Cardiac muscle cell (in vitro differentiated cells and primary cell): ENCODE data around the gene HSCB. TPM values are rescaled to one million over a fixed set of nuclear protein-coding genes. Genes with fewer than 3 reads are reported as not detected.
A peak's percentile ranks its signal among the peaks of the same experiment; 100 is the strongest.

Experiments used
- DNase-seq, 2 donors: peaks; one replicate each; pipeline versions ENCODE4 v3.0.0 to v3.0.0-alpha.2; 2010 to 2017; ENCODE audit warnings: low read depth in 1 of 2, low spot score in 1 of 2
- H3K27ac ChIP-seq: fragments of 200-600 bp; sonication (generic); 2 replicates; pipeline ENCODE4 v1.5.1; 2016
- H3K27me3 ChIP-seq: fragments of 200-600 bp; sonication (generic); 2 replicates; pipeline ENCODE4 v1.6.0; 2016; ENCODE audit warnings: control low read depth
- H3K36me3 ChIP-seq: fragments of 200-600 bp; sonication (generic); 2 replicates; pipeline ENCODE4 v1.5.1; 2016; ENCODE audit warnings: control low read depth
- H3K4me1 ChIP-seq: fragments of 200-600 bp; sonication (generic); 2 replicates; pipeline ENCODE4 v1.8.1; 2017; ENCODE audit warnings: low read depth, mild to moderate bottlenecking, mixed run types
- H3K4me3 ChIP-seq: fragments of 200-600 bp; sonication (generic); 2 replicates; pipeline ENCODE4 v1.5.1; 2016; ENCODE audit warnings: mild to moderate bottlenecking
- H3K9me3 ChIP-seq: fragments of 200-600 bp; sonication (generic); 2 replicates; pipeline ENCODE4 v1.5.1; 2017; ENCODE audit warnings: low read depth, mild to moderate bottlenecking, control low read depth
- CTCF ChIP-seq: IDR thresholded peaks from 2 replicates; pipeline ENCODE4 v1.5.1; 2012; ENCODE audit warnings: low read depth, mild to moderate bottlenecking, low read length
- polyA plus RNA-seq: library from polyadenylated mRNA; unstranded; fragments of >200 nt; fragmentation: Nextera tagmentation; extraction: Ambion mirVana; gene quantifications from 2 replicates; pipeline ENCODE4 v1.2.1, GENCODE V29; 2016
- total RNA-seq: library from RNA; depleted of rRNA; stranded (reverse); fragments of >200 nt; gene quantifications from 2 replicates; pipeline ENCODE4 v1.2.3, GENCODE V29; 2016

The HSCB gene
- total and polyA plus RNA-seq, 2 experiments from 2014 or later: 21.5 to 27.0 TPM

- Histone ChIP-seq H3K9me3 (no peaks in the 10 kb centered on the region), H3K4me3 (peak overlapping the region; percentile 91), H3K27me3 (no peaks in the 10 kb centered on the region), H3K4me1 (peaks cover under 1% of the 10 kb centered on the region), H3K36me3 (peaks cover 5% of the 10 kb centered on the region), H3K27ac (peak overlapping the region; percentile 99)
- peak in 1 of 2 donors; percentile 34 for DNase-seq
- TF ChIP-seq CTCF: no peak
Measured at GRCh38 chr22:28773461-28773867, 31.6 kb downstream of the HSCB start.

- Histone ChIP-seq H3K9me3 (no peaks in the 10 kb centered on the region), H3K36me3 (peaks cover 5% of the 10 kb centered on the region), H3K27me3 (no peaks in the 10 kb centered on the region), H3K4me3 (no peak overlapping the region), H3K27ac (no peak overlapping the region), H3K4me1 (peaks cover 8% of the 10 kb centered on the region)
- DNase-seq: no peak
- TF ChIP-seq CTCF: no peak
Measured at GRCh38 chr22:28774378-28774777, 32.5 kb downstream of the HSCB start.

- TF ChIP-seq CTCF: no peak
- no peaks in the 10 kb centered on the region for H3K9me3 ChIP-seq
- H3K4me1 ChIP-seq: peaks cover 13% of the 10 kb centered on the region
- H3K36me3 ChIP-seq: peaks cover 27% of the 10 kb centered on the region
- H3K27ac ChIP-seq: peak overlapping the region; percentile 13
- no peak overlapping the region for H3K4me3 ChIP-seq
- DNase-seq: no peak
- H3K27me3 ChIP-seq: no peaks in the 10 kb centered on the region
Measured at GRCh38 chr22:28779833-28780232, 38.0 kb downstream of the HSCB start.

GRCh38 chr22:28780296-28780695 lies 38.5 kb downstream of the HSCB start:
- Histone ChIP-seq H3K36me3 (peaks cover 32% of the 10 kb centered on the region), H3K4me3 (no peak overlapping the region), H3K4me1 (peaks cover 13% of the 10 kb centered on the region), H3K9me3 (no peaks in the 10 kb centered on the region), H3K27me3 (no peaks in the 10 kb centered on the region), H3K27ac (no peak overlapping the region)
- DNase-seq: no peak
- no peak for TF ChIP-seq CTCF

- DNase-seq: peak in 1 of 2 donors; percentile 39
- peaks cover 8% of the 10 kb centered on the region for H3K4me1 ChIP-seq
- H3K27ac ChIP-seq: peak overlapping the region; percentile 78
- H3K9me3 ChIP-seq: no peaks in the 10 kb centered on the region
- H3K36me3 ChIP-seq: peaks cover 42% of the 10 kb centered on the region
- no peak overlapping the region for H3K4me3 ChIP-seq
- no peak for TF ChIP-seq CTCF
- H3K27me3 ChIP-seq: no peaks in the 10 kb centered on the region
Measured at GRCh38 chr22:28783786-28784671, 42.2 kb downstream of the HSCB start.
